Head of caudate nucleus (tissue), 42 donors: ENCODE measurements around the gene RNF151.

Source experiments
- DNase-seq, 42 donors: peaks; one replicate each; pipeline versions ENCODE4 v3.0.0 to v3.0.0-alpha.2; 2020 to 2021; ENCODE audit warnings: mixed read lengths in 7 of 42
- intact Hi-C: fragments of 100-400 bp; cut with DNase I; formaldehyde crosslinking; loops from one replicate; pipeline ENCODE4 v1.15.0; 2022

Gene RNF151

GRCh38 chr16:2015117-2015946 is 48.7 kb downstream of the RNF151 start:
- DNase-seq = no peak
- intact Hi-C loops = no loop called here

GRCh38 chr16:2015947-2016208 is 49.2 kb downstream of the RNF151 start:
- DNase-seq = no peak
- intact Hi-C loops = no loop called here

GRCh38 chr16:2016407-2016922 is 49.8 kb downstream of the RNF151 start:
- intact Hi-C loops = no loop called here
- no peak for DNase-seq
